Right atrium auricular region (tissue), 2 donors: Measurements from ENCODE around the gene SLC9A9. TPM values are rescaled to one million over a fixed set of nuclear protein-coding genes. Genes with fewer than 3 reads are reported as not detected.

Experiments
- DNase-seq: peaks from one replicate; pipeline ENCODE4 v3.0.0-alpha.2; 2019; ENCODE audit warnings: low spot score
- H3K27ac ChIP-seq, 2 donors: fragments of 200-600 bp; sonication (generic); 1 replicate in 1 of 2; 2 replicates in 1 of 2; pipeline ENCODE4 v1.5.1; 2016 to 2019
- H3K27me3 ChIP-seq, 2 donors: fragments of 200-600 bp; sonication (generic); one replicate each; pipeline versions ENCODE4 v1.5.1 to v1.6.0; 2017 to 2019
- H3K36me3 ChIP-seq: fragments of 200-600 bp; sonication (generic); one replicate; pipeline ENCODE4 v1.5.1; 2016
- H3K4me1 ChIP-seq, 2 donors: fragments of 200-600 bp; sonication (generic); one replicate each; pipeline versions ENCODE4 v1.5.1 to v1.6.0; 2017 to 2019
- H3K4me3 ChIP-seq, 2 donors: fragments of 200-600 bp; sonication (generic); 1 replicate in 1 of 2; 2 replicates in 1 of 2; pipeline ENCODE4 v1.5.1; 2017 to 2019; ENCODE audit warnings: mild to moderate bottlenecking in 1 of 2, moderate library complexity in 1 of 2
- H3K9me3 ChIP-seq, 2 donors: fragments of 200-600 bp; sonication (generic); one replicate each; pipeline ENCODE4 v1.5.1; 2019
- CTCF ChIP-seq, 2 donors: fragments of 200-600 bp; sonication (generic); IDR thresholded peaks; one replicate each; pipeline ENCODE4 v1.5.1; 2019; ENCODE audit warnings: antibody characterized with exemption in 2 of 2
- total RNA-seq, 2 donors: library from RNA; depleted of rRNA; stranded (reverse); fragments of >200 nt; gene quantifications; one replicate each; pipeline ENCODE4 v1.1.0, GENCODE V29; 2016

Gene SLC9A9
- total RNA-seq, 2 donors from 2014 or later = 3.1 to 4.2 TPM

GRCh38 chr3:143479727-143480126 is 368.5 kb downstream of the SLC9A9 start:
- TF ChIP-seq CTCF (IDR thresholded peaks at IDR 0.05) = no peak
- Histone ChIP-seq H3K36me3 (no peaks in the 10 kb centered on the region), H3K9me3 (no peaks in the 10 kb centered on the region), H3K27me3 (no peaks in the 10 kb centered on the region), H3K4me3 (no peak overlapping the region), H3K4me1 (no peaks in the 10 kb centered on the region), H3K27ac (no peak overlapping the region)
- no peak for DNase-seq

GRCh38 chr3:143478115-143478693 is 370.1 kb downstream of the SLC9A9 start:
- no peak for TF ChIP-seq CTCF (IDR thresholded peaks at IDR 0.05)
- Histone ChIP-seq H3K27ac (no peak overlapping the region), H3K9me3 (no peaks in the 10 kb centered on the region), H3K36me3 (no peaks in the 10 kb centered on the region), H3K27me3 (no peaks in the 10 kb centered on the region), H3K4me1 (no peaks in the 10 kb centered on the region), H3K4me3 (no peak overlapping the region)
- DNase-seq = no peak

GRCh38 chr3:143476965-143477640 is 371.2 kb downstream of the SLC9A9 start:
- Histone ChIP-seq H3K36me3 (no peaks in the 10 kb centered on the region), H3K27me3 (no peaks in the 10 kb centered on the region), H3K9me3 (no peaks in the 10 kb centered on the region), H3K27ac (no peak overlapping the region), H3K4me1 (no peaks in the 10 kb centered on the region), H3K4me3 (no peak overlapping the region)
- no peak for TF ChIP-seq CTCF (IDR thresholded peaks at IDR 0.05)
- no peak for DNase-seq

- Histone ChIP-seq H3K4me1 (no peaks in the 10 kb centered on the region), H3K4me3 (no peak overlapping the region), H3K9me3 (no peaks in the 10 kb centered on the region), H3K36me3 (no peaks in the 10 kb centered on the region), H3K27ac (no peak overlapping the region), H3K27me3 (no peaks in the 10 kb centered on the region)
- TF ChIP-seq CTCF (IDR thresholded peaks at IDR 0.05) = no peak
- no peak for DNase-seq
Observed at GRCh38 chr3:143475981-143476380, 372.3 kb downstream of the SLC9A9 start.

- no peak for TF ChIP-seq CTCF (IDR thresholded peaks at IDR 0.05)
- Histone ChIP-seq H3K27ac (no peak overlapping the region), H3K4me1 (no peaks in the 10 kb centered on the region), H3K36me3 (no peaks in the 10 kb centered on the region), H3K9me3 (no peaks in the 10 kb centered on the region), H3K4me3 (no peak overlapping the region), H3K27me3 (no peaks in the 10 kb centered on the region)
- no peak for DNase-seq
Observed at GRCh38 chr3:143472731-143473523, 375.3 kb downstream of the SLC9A9 start.
